Endothelial cell of umbilical vein (primary cell): ENCODE measurements around the gene CXCL6. TPM values are rescaled to one million over a fixed set of nuclear protein-coding genes. Genes with fewer than 3 reads are reported as not detected.

ENCODE experiments used
- BruUV-seq: library from RNA; stranded (reverse); fragments of 400-500 nt; replicated peaks from 2 replicates; lab custom pipeline; 2021; lab: Mats Ljungman, UMichigan
- CTCF ChIA-PET: fragments of 300-600, 350-600 bp; sonication (Branson Sonifier 250); formaldehyde crosslinking; loops from one replicate; lab custom pipeline; 2021; ENCODE audit warnings: antibody characterized with exemption, inconsistent platforms; lab: Charles Lee
- POLR2A ChIA-PET: fragments of 300-600, 350-600 bp; sonication (Branson Sonifier 250); formaldehyde crosslinking; loops from one replicate; lab custom pipeline; 2021; ENCODE audit warnings: antibody characterized with exemption, inconsistent platforms; lab: Charles Lee
- DNase-seq: peaks from one replicate; pipeline ENCODE4 v3.0.0-alpha.2; 2011; ENCODE audit warnings: low read depth, low spot score
- FAIRE-seq: peaks from 2 replicates; lab custom pipeline; 2011; peaks lifted over from hg19 to GRCh38; lab: Jason Lieb, UNC
- H2AFZ ChIP-seq: 2 replicates; pipeline ENCODE4 v1.6.0; 2012; ENCODE audit warnings: low read depth, low read length, control low read depth, inconsistent platforms
- H3K27ac ChIP-seq: 2 replicates; pipeline ENCODE4 v1.5.1; 2011; ENCODE audit warnings: low read depth, mild to moderate bottlenecking, control low read depth, low read length, moderate library complexity; ENCODE audit not compliant: insufficient read depth
- H3K27me3 ChIP-seq, 2 experiments: 2 replicates each; pipeline versions ENCODE4 v1.6.0 to v1.6.1; 2011; ENCODE audit warnings: low read length in 2 of 2, mixed read lengths in 1 of 2; ENCODE audit not compliant: control insufficient read depth in 2 of 2, insufficient read depth in 2 of 2
- H3K36me3 ChIP-seq, 2 experiments: 2 replicates in 1 of 2; 3 replicates in 1 of 2; pipeline ENCODE4 v1.5.1; 2011; ENCODE audit warnings: low read length in 2 of 2, mild to moderate bottlenecking in 1 of 2, moderate library complexity in 1 of 2; ENCODE audit not compliant: control insufficient read depth in 2 of 2, insufficient read depth in 2 of 2; ENCODE audit errors: extremely low read depth in 1 of 2
- H3K4me1 ChIP-seq: 3 replicates; pipeline ENCODE4 v1.5.1; 2011; ENCODE audit warnings: mild to moderate bottlenecking, low read length; ENCODE audit not compliant: control insufficient read depth, insufficient read depth; ENCODE audit errors: extremely low read depth
- H3K4me2 ChIP-seq: 2 replicates; pipeline ENCODE4 v1.6.1; 2011; ENCODE audit warnings: low read length, control low read depth, mixed read lengths; ENCODE audit not compliant: insufficient read depth
- H3K4me3 ChIP-seq, 3 experiments: fragments of 200-600 bp in 1 of 3; sonication (generic), shearing (Covaris generic) in 1 of 3; replicated peaks in 1 of 3; 2 replicates each; pipeline ENCODE4 v1.5.1; 2011 to 2016; ENCODE audit warnings: control low read depth in 3 of 3, low read length in 3 of 3, mild to moderate bottlenecking in 2 of 3, inconsistent platforms in 1 of 3, low read depth in 1 of 3, moderate library complexity in 1 of 3; ENCODE audit not compliant: insufficient read depth in 1 of 3
- H3K79me2 ChIP-seq: 2 replicates; pipeline ENCODE4 v1.6.0; 2012; ENCODE audit warnings: low read length, inconsistent platforms; ENCODE audit not compliant: control insufficient read depth, insufficient read depth
- H3K9ac ChIP-seq: replicated peaks from 2 replicates; pipeline ENCODE3; 2011; ENCODE audit warnings: low read length, control low read depth; ENCODE audit not compliant: insufficient read depth; ENCODE audit errors: extremely low read depth
- H3K9me1 ChIP-seq: replicated peaks from 3 replicates; pipeline ENCODE4 v1.6.0; 2011; ENCODE audit warnings: mild to moderate bottlenecking, low read length; ENCODE audit not compliant: control insufficient read depth, insufficient read depth; ENCODE audit errors: extremely low read depth
- H3K9me3 ChIP-seq: replicated peaks from 2 replicates; pipeline ENCODE4 v1.5.1; 2012; ENCODE audit warnings: low read length, inconsistent platforms; ENCODE audit not compliant: control insufficient read depth, insufficient read depth
- H4K20me1 ChIP-seq: replicated peaks from 2 replicates; pipeline ENCODE3; 2011; ENCODE audit warnings: mild to moderate bottlenecking, low read length; ENCODE audit not compliant: control insufficient read depth, insufficient read depth; ENCODE audit errors: extremely low read depth
- EZH2 ChIP-seq: IDR thresholded peaks from 2 replicates; pipeline ENCODE4 v1.6.1; 2012; ENCODE audit warnings: borderline replicate concordance, low read depth, mild to moderate bottlenecking, moderate library complexity, low read length, inconsistent platforms; ENCODE audit not compliant: severe bottlenecking
- FOS ChIP-seq: IDR thresholded peaks from 2 replicates; pipeline ENCODE4 v1.6.1; 2011; ENCODE audit warnings: mild to moderate bottlenecking, low read length, moderate library complexity, borderline replicate concordance; ENCODE audit not compliant: insufficient read depth
- GATA2 ChIP-seq: IDR thresholded peaks from 2 replicates; pipeline ENCODE4 v1.7.0; 2011; ENCODE audit warnings: low read depth, mild to moderate bottlenecking, moderate library complexity, mixed read lengths, low read length; ENCODE audit not compliant: insufficient read length, insufficient read depth
- MYC ChIP-seq: IDR thresholded peaks from one replicate; pipeline ENCODE4 v1.6.1; 2011; ENCODE audit warnings: mild to moderate bottlenecking, low read depth, low read length
- POLR2A ChIP-seq: IDR thresholded peaks from 2 replicates; pipeline ENCODE4 v1.6.1; 2012; ENCODE audit warnings: low read depth, mild to moderate bottlenecking, control low read depth, low read length
- POLR2AphosphoS5 ChIP-seq: IDR thresholded peaks from 2 replicates; pipeline ENCODE4 v1.6.1; 2012; ENCODE audit warnings: low read depth, mild to moderate bottlenecking, control low read depth, low read length, moderate library complexity; ENCODE audit not compliant: insufficient read depth
- dilution Hi-C: fragments of 300-500 bp; cut with MboI; formaldehyde crosslinking; loops from one replicate; pipeline ENCODE4 v1.15.0; 2019; ENCODE audit warnings: low sequenced_read_pairs; ENCODE audit not compliant: extremely low pct_ligation_motif_present
- intact Hi-C: fragments of 100-400 bp; cut with micrococcal nuclease; formaldehyde crosslinking; loops from one replicate; pipeline ENCODE4 v1.10.0; 2022
- polyA plus RNA-seq, 4 experiments: library from polyadenylated mRNA; depleted of rRNA in 3 of 4; stranded (reverse) in 3 of 4; unstranded in 1 of 4; fragments of >200 nt; gene quantifications; 2 replicates each; pipeline versions ENCODE4 v1.2.1 to v1.2.3, GENCODE V29; 2011 to 2012; ENCODE audit warnings: missing spikeins in 1 of 4
- total RNA-seq: library from RNA; stranded (reverse); gene quantifications from 2 replicates; pipeline ENCODE4 v1.2.3, GENCODE V29; 2021
- TF ChIP-seq, protein P1 (sequence below), 2 donors: IDR thresholded peaks; 1 replicate in 1 of 2; 2 replicates in 1 of 2; pipeline ENCODE4 v1.5.1; 2011; ENCODE audit warnings: low read length in 2 of 2, mild to moderate bottlenecking in 2 of 2, moderate library complexity in 2 of 2, control low read depth in 1 of 2, inconsistent platforms in 1 of 2, low read depth in 1 of 2; ENCODE audit not compliant: insufficient read depth in 1 of 2; ENCODE audit errors: extremely low read depth in 1 of 2

The CXCL6 gene
- total and polyA plus RNA-seq, 2 donors (not counting 3 experiments of a cell fraction or from before 2014, with no cell fraction given) = 0.81 to 1.2 TPM

DNA sequence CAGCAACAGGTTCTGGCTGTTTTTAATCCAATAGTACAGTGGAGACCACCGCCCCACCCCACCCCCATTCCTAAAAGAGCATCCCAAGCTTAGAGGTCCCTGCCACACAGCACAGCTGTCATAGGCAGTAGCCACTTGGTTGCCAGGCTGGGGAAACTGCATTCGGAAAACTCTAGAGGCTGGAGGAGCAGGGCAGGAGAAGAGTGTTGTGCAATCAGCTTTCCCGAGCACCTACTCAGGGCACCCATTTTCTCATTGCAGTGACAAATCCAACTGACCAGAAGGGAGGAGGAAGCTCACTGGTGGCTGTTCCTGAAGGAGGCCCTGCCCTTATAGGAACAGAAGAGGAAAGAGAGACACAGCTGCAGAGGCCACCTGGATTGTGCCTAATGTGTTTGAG is 33.8 kb downstream of the CXCL6 start:
- no peaks in the 10 kb centered on the region for H3K9me3 ChIP-seq
- no peaks in the 10 kb centered on the region for H4K20me1 ChIP-seq
- no peak overlapping the region for H2AFZ ChIP-seq
- H3K9me1 ChIP-seq = no peaks in the 10 kb centered on the region
- TF ChIP-seq MYC (no peak), POLR2A (no peak), FOS (no peak), EZH2 (no peak), POLR2AphosphoS5 (no peak), GATA2 (no peak)
- TF ChIP-seq, protein P1, sequence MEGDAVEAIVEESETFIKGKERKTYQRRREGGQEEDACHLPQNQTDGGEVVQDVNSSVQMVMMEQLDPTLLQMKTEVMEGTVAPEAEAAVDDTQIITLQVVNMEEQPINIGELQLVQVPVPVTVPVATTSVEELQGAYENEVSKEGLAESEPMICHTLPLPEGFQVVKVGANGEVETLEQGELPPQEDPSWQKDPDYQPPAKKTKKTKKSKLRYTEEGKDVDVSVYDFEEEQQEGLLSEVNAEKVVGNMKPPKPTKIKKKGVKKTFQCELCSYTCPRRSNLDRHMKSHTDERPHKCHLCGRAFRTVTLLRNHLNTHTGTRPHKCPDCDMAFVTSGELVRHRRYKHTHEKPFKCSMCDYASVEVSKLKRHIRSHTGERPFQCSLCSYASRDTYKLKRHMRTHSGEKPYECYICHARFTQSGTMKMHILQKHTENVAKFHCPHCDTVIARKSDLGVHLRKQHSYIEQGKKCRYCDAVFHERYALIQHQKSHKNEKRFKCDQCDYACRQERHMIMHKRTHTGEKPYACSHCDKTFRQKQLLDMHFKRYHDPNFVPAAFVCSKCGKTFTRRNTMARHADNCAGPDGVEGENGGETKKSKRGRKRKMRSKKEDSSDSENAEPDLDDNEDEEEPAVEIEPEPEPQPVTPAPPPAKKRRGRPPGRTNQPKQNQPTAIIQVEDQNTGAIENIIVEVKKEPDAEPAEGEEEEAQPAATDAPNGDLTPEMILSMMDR (IDR thresholded peaks at IDR 0.05; ENCODE audit: extremely low read depth in 1 of 2, insufficient read depth in 1 of 2, low read depth in 1 of 2, low read length in 2 of 2) = no peak
- H3K27me3 ChIP-seq = no peaks in the 10 kb centered on the region
- intact Hi-C loops (no loop called here), dilution Hi-C loops (no loop called here)
- H3K27ac ChIP-seq = peak overlapping the region; percentile 55
- CTCF ChIA-PET = interaction anchor here (2.2 kb wide), 1 partner anchor 141 kb away, joined by 5 read pairs; no protein-coding TSS in a partner anchor
- H3K79me2 ChIP-seq = peaks cover 5% of the 10 kb centered on the region
- no peaks in the 10 kb centered on the region for H3K36me3 ChIP-seq
- H3K4me3 ChIP-seq = peak overlapping the region; percentile 49 to 81 (median 67)
- POLR2A ChIA-PET = interaction anchor here (0.7 kb wide), 1 partner anchor 239 kb away, joined by 10 read pairs; no protein-coding TSS in a partner anchor
- DNase-seq (peak; percentile 20), FAIRE-seq (peak; percentile 40)
- peak overlapping the region; percentile 79 for H3K4me2 ChIP-seq
- no TSS peak for BruUV-seq
- peaks cover 35% of the 10 kb centered on the region for H3K4me1 ChIP-seq
- H3K9ac ChIP-seq = peak overlapping the region; percentile 59
